Measurements from ENCODE around the gene MKKS.

DNA sequence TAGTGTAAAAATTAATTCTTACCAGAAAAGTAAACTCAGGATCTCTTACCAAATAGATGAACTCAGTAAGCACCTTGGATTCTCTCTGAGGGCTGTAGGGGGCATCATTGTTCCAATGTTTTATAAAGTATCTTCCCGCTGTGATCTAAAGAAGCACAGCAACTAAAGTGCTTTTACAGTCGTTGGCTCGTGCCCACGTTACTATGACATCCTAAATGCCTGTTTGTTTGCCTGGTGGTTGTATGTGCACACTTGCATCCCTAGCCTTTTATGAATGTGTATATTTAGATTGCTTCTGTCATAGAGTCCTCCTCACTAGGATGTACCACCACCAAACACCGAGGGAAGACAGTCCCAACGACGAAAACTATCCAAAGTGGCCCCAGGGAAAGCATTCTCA lies 35.6 kb upstream of the MKKS start:
- TF ChIP-seq, protein P1, sequence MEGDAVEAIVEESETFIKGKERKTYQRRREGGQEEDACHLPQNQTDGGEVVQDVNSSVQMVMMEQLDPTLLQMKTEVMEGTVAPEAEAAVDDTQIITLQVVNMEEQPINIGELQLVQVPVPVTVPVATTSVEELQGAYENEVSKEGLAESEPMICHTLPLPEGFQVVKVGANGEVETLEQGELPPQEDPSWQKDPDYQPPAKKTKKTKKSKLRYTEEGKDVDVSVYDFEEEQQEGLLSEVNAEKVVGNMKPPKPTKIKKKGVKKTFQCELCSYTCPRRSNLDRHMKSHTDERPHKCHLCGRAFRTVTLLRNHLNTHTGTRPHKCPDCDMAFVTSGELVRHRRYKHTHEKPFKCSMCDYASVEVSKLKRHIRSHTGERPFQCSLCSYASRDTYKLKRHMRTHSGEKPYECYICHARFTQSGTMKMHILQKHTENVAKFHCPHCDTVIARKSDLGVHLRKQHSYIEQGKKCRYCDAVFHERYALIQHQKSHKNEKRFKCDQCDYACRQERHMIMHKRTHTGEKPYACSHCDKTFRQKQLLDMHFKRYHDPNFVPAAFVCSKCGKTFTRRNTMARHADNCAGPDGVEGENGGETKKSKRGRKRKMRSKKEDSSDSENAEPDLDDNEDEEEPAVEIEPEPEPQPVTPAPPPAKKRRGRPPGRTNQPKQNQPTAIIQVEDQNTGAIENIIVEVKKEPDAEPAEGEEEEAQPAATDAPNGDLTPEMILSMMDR (optimal IDR thresholded peaks at IDR 0.05 in 1 of 3, IDR thresholded peaks at IDR 0.05 in 1 of 3, conservative IDR thresholded peaks at IDR 0.05 in 1 of 3; ENCODE audit: extremely low read depth in 1 of 3, insufficient read depth in 2 of 3, low read length in 3 of 3) = peak; percentile 38 to 58 (median 53)
- no peak for TF ChIP-seq EZH2 (IDR thresholded peaks at IDR 0.05; ENCODE audit: low read length)
